ENCODE results near the gene CHKA. TPM values are rescaled to one million over a fixed set of nuclear protein-coding genes. Genes with fewer than 3 reads are reported as not detected.

CHKA gene
- total and polyA plus RNA-seq, 2 experiments from 2014 or later, result 3.6 to 4.2 TPM

DNA sequence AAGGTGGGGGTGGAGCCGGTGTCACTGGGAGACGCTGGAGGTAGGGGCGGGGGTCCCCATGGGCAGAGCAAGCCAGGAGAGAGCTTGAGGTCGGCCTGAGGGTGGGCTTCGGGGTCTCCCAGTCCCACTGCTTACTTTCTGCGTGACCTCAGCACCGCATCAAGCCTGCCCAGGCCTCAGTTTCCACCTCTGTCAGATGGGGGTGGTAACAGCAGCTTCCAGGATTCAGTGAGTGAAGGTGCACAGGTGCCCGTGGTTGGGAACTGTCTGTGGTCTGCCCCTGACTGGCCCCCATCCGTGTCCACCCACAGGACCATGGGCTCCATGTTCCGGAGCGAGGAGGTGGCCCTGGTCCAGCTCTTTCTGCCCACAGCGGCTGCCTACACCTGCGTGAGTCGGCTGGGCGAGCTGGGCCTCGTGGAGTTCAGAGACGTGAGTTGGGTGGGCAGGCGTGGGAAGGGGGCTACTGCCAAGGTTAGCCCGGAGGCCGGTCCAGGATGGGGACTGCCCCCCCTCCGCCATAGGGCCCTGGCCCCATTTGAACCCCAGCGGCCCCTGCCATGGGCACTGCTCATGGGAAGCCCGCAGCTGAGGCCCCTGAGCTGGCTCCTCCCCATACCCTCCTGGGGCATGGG, 80.1 kb downstream of the CHKA start:
- Histone ChIP-seq H2AFZ (peak overlapping the region; percentile 63), H3K9me3 (ENCODE audit: low read depth) (no peaks in the 10 kb centered on the region), H3K9ac (peak overlapping the region; percentile 90), H4K20me1 (ENCODE audit: insufficient read depth) (no peaks in the 10 kb centered on the region), H3K36me3 (ENCODE audit: low read depth) (no peaks in the 10 kb centered on the region), H3K4me2 (ENCODE audit: unreplicated experiment) (peak overlapping the region; percentile 89), H3K9me2 (ENCODE audit: insufficient read depth) (no peaks in the 10 kb centered on the region), H3K79me2 (ENCODE audit: insufficient read depth) (peaks cover 51% of the 10 kb centered on the region), H3F3A (ENCODE audit: insufficient read depth) (no peaks in the 10 kb centered on the region), H3K4me1 (ENCODE audit: insufficient read depth) (peaks cover 9% of the 10 kb centered on the region; the same call in 1 of the 2 replicates), H3K27ac (peak overlapping the region; percentile 56), H3K27me3 (replicated peaks; ENCODE audit: insufficient read depth) (no peaks in the 10 kb centered on the region), H3K4me3 (peak overlapping the region; percentile 92)
- DNase-seq, result no peak
- in situ Hi-C loops (cut with MboI), result no loop called here
- TF ChIP-seq EZH2phosphoT487 (IDR thresholded peaks at IDR 0.05; ENCODE audit: insufficient read depth, low read depth) (no peak), EZH2 (IDR thresholded peaks at IDR 0.05; ENCODE audit: insufficient read depth, poor library complexity, severe bottlenecking) (no peak)
- 71 to 72% methylated on average over 19 to 22 of the region's 23 CpGs for WGBS, 2 experiments (ENCODE audit: low coverage in 1 of 2, low lambda C conversion rate in 2 of 2, missing lambda C conversion rate in 2 of 2)

DNA sequence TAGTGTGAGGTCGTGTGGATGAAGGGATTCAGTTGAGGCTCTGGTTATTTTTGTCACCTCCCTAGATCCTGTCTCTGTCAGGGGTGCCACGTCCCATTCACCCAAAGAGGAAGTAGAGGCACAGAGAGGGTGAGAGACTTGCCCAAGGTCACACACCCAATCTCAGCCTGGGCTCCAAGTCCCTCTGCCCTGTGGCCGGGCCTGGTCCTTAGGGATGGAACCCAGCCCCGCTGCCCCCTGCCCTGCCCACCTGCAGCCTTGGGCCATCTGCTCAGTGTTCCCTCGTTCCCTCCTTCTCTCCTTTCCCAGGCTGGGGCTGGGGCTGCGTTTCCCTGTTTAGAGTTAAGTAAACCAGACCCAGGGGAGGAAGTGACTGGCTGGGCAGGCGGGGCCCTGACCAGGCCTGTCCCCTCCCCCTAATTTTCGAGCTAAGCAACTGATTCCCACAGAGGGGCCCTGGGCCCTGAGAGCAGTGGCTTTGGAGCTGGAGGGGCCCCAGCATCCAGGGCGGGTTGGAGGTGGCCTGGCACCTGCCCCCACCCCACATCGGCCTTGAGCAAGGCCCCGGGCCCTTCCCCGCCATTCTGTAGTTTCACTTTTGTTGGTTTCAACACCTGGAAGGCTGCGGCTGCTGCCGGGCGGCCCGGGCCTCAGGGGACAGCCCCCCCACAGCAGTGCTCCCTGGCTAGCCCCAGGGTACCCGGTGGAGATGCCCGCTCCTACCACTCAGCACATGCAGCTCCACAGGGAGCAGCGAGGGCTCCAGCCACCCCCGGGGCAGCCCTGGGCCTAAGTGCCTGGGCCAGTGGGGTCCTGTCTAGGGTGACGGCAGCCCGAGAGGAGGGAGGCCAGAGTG, 80.9 kb downstream of the CHKA start:
- no peaks in the 10 kb centered on the region for H3K27me3 ChIP-seq (replicated peaks; ENCODE audit: insufficient read depth)
- H3K36me3 ChIP-seq (ENCODE audit: low read depth), result no peaks in the 10 kb centered on the region
- peak overlapping the region; percentile 90 for H3K9ac ChIP-seq
- H3K4me1 ChIP-seq (ENCODE audit: insufficient read depth), result peaks cover 9% of the 10 kb centered on the region; the same call in 1 of the 2 replicates
- H3K9me2 ChIP-seq (ENCODE audit: insufficient read depth), result no peaks in the 10 kb centered on the region
- in situ Hi-C loops (cut with MboI), result no loop called here
- whole genome bisulfite sequencing, 2 experiments (ENCODE audit: low coverage in 1 of 2, low lambda C conversion rate in 2 of 2, missing lambda C conversion rate in 2 of 2), result 8 to 10% methylated on average over 22 of the region's 22 CpGs
- H3K9me3 ChIP-seq (ENCODE audit: low read depth), result no peaks in the 10 kb centered on the region
- H3K4me2 ChIP-seq (ENCODE audit: unreplicated experiment), result peak overlapping the region; percentile 89
- H3K4me3 ChIP-seq, result peak overlapping the region; percentile 92
- H3K79me2 ChIP-seq (ENCODE audit: insufficient read depth), result peaks cover 51% of the 10 kb centered on the region
- H3K27ac ChIP-seq, result peak overlapping the region; percentile 56
- H3F3A ChIP-seq (ENCODE audit: insufficient read depth), result no peaks in the 10 kb centered on the region
- peak; percentile 81 for DNase-seq
- H2AFZ ChIP-seq, result peak overlapping the region; percentile 63
- no peak for TF ChIP-seq EZH2phosphoT487 (IDR thresholded peaks at IDR 0.05; ENCODE audit: insufficient read depth, low read depth)
- TF ChIP-seq EZH2 (IDR thresholded peaks at IDR 0.05; ENCODE audit: insufficient read depth, poor library complexity, severe bottlenecking), result no peak
- H4K20me1 ChIP-seq (ENCODE audit: insufficient read depth), result no peaks in the 10 kb centered on the region

DNA sequence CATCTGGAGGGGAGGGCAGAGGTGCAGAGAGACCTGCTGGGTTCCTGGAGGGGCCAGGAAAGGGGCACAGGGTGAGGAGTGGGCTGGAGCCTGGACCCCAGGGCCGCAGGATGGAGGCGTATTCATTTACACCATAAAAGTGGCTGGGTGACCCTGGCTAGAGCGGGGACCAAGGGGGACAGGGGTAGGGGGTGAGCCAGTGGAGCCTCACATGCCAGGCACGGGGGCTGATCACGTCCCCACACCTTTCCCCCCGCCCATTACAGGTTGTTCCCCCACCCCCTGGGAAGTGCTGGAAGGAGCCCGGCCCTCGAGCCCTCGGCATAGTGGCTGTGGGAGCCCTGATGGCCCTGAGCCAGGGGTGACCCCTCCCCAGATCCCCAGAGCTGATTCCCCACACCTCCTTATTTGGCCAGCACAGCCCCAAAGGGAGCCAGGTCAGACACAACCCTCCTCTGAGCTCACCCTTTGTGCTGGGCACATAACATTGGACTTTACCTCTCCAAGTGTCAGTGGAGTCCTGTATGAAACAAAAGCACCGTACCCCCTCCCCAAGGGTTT, 81.6 kb downstream of the CHKA start:
- peak overlapping the region; percentile 89 for H3K4me2 ChIP-seq (ENCODE audit: unreplicated experiment)
- no peak for TF ChIP-seq EZH2phosphoT487 (IDR thresholded peaks at IDR 0.05; ENCODE audit: insufficient read depth, low read depth)
- no peak for TF ChIP-seq EZH2 (IDR thresholded peaks at IDR 0.05; ENCODE audit: insufficient read depth, poor library complexity, severe bottlenecking)
- H3K27ac ChIP-seq, result peak overlapping the region; percentile 56
- no peaks in the 10 kb centered on the region for H4K20me1 ChIP-seq (ENCODE audit: insufficient read depth)
- no peaks in the 10 kb centered on the region for H3K9me3 ChIP-seq (ENCODE audit: low read depth)
- peak overlapping the region; percentile 90 for H3K9ac ChIP-seq
- no peaks in the 10 kb centered on the region for H3F3A ChIP-seq (ENCODE audit: insufficient read depth)
- H3K27me3 ChIP-seq (replicated peaks; ENCODE audit: insufficient read depth), result no peaks in the 10 kb centered on the region
- in situ Hi-C loops (cut with MboI), result no loop called here
- WGBS, 2 experiments (ENCODE audit: low coverage in 1 of 2, low lambda C conversion rate in 2 of 2, missing lambda C conversion rate in 2 of 2), result 22 to 33% methylated on average over 1 to 10 of the region's 10 CpGs
- peaks cover 51% of the 10 kb centered on the region for H3K79me2 ChIP-seq (ENCODE audit: insufficient read depth)
- peak overlapping the region; percentile 92 for H3K4me3 ChIP-seq
- no peaks in the 10 kb centered on the region for H3K9me2 ChIP-seq (ENCODE audit: insufficient read depth)
- no peaks in the 10 kb centered on the region for H3K36me3 ChIP-seq (ENCODE audit: low read depth)
- peak overlapping the region; percentile 67; the same call in 1 of the 2 replicates for H2AFZ ChIP-seq
- peak; percentile 30 for DNase-seq
- H3K4me1 ChIP-seq (ENCODE audit: insufficient read depth), result peaks cover 9% of the 10 kb centered on the region; the same call in 1 of the 2 replicates
